Stimulated activated CD8-positive, alpha-beta memory T cell treated with anti-CD3 and anti-CD28 coated beads, Interleukin-7, amount 100 ng/mL, for 4 hours (primary cell): ENCODE results near the gene BBC3.
A peak's percentile ranks its signal among the peaks of the same experiment; 100 is the strongest.

Source experiments
- DNase-seq, 2 donors: peaks; one replicate each; pipeline ENCODE4 v3.0.0-alpha.2; 2020; ENCODE audit warnings: low read depth in 2 of 2

Gene BBC3

DNA sequence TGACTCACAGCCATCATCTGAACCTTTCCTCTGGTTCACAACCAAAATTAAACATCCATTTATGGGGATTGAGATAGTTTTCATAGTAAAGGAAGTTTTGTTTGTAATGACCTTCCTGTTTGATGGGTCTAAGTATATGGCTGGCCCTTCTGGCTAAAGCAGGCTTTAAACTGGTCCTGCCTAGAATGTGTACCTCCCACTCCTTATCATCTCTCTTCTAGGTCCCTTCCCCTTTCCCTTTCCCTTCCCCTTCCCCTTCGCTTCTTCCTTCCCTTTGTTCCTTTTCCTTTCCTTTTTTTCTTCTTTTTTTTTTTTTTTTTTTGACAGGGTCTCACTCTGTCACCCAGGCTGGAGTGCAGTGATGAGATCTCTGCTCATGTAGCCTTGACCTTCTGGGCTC lies 35.6 kb downstream of the BBC3 start:
- DNase-seq: no peak

DNA sequence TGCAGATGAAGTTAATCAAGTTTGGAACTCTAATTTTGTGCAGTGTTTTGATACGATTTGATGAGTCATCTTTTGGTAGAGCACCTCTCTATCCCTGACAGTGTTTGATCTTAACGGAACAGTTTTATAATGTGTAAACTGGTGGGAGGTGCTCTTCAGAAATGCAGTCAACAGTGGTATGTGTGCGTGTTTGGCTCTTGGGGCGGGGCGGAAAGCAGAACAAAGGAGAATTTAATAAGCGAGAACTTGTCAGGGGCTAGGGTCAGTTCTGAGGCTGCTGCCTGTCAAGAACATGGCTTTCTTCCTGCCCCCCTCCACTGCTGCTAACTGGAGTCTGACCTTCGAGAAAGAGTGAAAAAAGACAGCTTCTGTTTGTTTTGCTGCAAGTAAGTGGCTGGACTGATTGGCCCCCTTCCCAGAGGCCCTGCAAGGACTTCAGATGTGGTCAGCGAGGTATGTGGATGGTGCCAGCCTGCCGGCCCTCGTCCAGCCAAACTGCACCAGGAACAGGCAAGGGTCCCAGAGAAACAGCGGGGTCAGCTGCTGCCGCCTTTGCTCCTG lies 40.8 kb downstream of the BBC3 start:
- peak; percentile 26 to 40 for DNase-seq

DNA sequence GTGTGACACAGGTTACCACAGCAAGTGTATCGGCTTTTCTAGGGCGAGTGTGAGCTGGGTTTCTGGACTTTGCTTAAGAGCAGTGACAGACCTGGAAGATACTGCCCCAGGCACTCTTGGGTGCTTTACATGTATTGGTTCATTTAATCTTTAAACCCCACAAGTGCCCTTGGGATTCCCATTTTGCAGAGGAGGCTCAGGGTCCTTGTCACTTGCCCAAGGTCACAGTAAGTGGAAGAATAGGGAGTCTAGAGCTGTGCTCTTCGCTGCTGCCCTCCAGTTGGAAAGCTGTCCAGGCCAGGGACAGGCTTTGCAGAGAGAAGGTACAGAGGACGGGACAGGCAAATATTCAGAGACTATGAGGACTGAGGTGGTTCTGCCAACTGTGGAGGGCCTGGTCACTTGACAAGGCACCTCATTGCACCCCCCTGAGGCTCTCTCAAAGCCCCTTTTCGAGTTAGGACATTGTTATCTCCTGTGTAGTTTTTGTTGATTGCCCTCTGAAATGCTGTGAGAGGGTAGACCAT lies 42.4 kb downstream of the BBC3 start:
- no peak for DNase-seq

DNA sequence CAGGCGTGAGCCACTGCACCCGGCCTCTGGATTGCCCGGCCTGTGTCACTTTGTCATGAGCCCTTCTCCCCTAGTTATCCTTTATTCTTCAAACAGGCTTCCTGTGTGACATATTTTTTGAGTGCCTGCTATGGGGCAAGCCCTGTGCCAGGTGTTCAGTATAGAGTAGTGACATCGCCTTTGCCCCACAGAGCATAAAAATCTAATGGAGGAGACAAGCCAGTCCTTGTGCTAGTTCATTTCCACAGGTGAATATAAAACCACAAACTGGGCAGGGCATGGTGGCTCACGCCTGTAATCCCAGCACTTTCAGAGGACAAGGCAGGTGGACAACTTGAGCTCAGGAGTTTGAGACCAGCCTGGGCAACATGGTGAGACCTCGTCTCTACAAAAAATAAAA lies 43.2 kb downstream of the BBC3 start:
- DNase-seq: no peak

DNA sequence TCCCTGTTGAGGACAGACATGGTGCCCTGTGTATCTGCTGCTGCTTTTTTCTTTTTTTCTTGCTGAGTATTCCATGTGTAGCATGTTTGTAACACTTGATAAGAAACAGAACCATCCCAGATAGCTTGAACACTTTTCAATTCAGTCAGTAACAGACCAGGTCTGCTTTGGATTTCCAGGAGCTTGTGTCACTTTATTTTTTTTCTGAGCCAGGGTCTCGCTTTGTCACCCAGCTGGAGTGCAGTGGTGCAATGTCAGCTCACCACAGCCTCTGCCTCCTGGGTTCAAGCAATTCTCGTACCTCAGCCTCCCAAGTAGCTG lies 43.7 kb downstream of the BBC3 start:
- no peak for DNase-seq

DNA sequence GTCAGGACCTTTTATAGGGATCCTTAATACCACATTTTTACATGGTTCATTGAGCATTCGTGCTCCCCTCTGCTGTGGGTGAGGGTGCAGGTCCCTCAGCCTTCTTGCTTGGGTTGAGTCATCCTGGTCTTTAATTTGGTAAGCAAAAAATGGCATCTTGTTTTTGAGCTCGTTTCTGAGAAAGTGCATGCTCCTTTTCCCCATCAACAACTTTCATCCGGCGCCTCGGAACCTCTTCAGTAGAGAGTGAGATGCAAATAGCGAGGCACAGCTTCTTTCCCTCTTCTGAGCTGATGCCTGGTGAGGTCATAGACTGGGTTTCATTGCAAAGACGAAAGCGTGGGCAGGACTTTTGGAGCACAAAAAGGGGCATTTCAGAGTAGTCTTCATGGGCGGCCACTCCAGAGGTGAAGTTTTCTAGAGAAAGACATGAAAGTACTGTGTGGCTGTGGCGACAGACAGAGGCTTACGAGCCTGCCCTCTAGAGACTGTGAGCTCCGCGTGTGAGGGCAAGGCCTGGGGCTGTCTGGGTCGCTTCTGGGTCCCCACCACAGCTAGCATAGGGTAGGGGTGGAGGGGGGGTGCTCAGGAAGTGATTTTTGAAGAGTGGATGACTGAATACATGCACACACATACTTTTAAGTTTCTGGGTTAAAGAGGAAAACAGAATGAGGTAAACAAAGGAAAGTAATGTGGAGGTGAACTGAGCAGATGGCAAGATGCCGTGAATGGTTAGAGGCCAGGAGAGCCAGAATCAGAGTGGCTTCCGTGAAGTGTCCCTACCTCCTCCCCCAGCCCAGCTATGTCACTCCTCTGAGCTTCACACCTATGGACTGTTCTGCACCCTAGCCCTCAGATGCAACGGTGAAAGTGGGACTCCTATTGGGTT lies 44.3 kb downstream of the BBC3 start:
- DNase-seq: peak; percentile 73 to 85

DNA sequence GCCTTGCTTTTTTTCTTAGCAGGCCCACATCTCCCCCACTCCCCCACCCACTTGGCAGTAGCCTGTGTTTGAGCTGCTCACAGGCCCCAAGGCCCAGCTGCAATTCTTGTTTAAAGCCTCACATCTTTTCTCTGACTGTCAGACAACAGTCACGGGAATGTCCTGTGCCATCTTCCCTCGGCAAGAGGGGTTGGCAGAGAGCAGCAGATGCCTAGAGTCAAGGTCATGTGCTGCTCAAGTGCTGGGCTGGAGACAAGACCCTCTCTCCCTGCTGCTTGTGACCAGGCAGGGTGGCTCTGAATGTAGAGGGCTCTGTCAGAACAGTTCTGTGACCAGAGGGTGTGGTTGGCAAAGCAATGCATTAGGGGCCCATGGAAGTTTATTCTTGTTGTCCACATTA lies 47.4 kb downstream of the BBC3 start:
- no peak for DNase-seq

DNA sequence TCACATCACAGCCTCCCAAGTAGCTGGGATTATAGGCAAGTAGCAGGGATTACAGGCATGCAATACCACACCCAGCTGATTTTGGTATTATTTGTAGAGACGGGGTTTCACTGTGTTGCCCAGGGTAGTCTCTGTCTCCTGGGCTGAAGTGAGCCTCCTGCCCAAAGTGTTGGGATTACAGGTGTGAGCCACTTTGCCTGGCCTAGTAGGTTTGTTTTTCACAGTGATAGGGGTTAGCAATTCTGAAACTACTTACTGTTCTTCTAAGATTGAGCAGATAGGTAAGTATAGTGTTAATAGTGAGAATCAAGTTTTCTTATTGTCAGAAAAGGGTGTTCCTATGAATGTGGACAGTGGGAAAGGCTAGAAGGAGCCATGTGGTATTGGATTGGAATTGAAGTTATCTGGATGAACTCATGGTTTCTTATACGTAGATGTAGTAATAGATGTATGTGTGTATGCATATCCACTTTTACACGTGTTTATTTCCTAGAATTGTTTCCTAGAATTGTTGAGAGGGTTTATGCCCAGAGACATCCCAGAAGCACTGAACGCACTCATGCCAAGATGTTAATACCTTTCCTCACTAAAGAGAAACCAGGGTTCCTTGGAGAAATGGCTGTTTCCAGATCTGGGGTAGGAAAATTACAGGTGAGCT lies 51.2 kb downstream of the BBC3 start:
- no peak for DNase-seq

DNA sequence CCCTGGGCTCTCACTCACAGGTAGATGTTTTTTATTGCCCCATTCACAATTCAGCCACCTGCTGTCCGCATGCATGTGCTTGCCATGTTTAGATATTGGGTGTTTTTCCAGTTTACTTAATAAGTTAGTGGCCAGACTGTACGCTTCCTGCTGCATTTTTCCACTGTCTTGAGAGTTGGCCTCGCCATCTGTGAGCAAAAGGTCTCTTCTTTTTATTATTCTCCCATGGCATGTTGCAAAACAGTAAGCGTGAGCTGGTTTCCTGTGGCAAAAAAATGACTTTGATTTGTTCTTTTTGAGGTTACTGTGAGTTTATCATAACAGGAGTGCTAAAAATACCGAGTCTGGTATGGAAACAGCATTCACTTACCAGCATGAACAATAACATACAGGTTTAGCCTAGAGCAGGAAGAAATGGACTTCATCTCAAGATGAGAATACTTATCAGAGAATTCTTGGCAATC lies 54.3 kb downstream of the BBC3 start:
- DNase-seq: peak in 1 of 2 donors; percentile 6

DNA sequence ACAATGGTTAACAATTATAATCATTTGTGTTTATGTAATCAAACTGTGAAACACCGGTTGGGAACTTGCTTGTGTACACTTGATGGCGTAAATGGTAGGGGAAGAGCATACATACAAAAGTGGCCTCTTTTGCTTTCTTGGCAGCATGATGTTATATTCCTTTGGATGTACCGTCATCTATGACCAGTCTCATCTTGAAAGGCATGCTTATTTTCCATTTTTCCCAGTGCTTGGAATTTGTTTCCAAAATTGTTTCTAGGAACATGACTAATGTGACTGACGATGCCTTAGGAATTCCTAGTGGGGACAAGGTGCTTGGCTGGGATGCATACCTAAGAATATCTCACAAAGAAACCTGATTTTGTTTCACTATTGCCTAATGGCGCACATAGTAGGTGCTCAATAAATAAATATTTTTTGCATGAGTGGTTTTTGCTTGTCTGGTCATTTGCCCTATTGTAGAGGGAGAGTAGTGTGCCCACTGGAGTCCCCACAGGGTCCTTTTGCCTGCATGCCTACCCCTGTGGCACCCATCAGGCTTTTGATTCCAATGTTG lies 54.9 kb downstream of the BBC3 start:
- DNase-seq: no peak

DNA sequence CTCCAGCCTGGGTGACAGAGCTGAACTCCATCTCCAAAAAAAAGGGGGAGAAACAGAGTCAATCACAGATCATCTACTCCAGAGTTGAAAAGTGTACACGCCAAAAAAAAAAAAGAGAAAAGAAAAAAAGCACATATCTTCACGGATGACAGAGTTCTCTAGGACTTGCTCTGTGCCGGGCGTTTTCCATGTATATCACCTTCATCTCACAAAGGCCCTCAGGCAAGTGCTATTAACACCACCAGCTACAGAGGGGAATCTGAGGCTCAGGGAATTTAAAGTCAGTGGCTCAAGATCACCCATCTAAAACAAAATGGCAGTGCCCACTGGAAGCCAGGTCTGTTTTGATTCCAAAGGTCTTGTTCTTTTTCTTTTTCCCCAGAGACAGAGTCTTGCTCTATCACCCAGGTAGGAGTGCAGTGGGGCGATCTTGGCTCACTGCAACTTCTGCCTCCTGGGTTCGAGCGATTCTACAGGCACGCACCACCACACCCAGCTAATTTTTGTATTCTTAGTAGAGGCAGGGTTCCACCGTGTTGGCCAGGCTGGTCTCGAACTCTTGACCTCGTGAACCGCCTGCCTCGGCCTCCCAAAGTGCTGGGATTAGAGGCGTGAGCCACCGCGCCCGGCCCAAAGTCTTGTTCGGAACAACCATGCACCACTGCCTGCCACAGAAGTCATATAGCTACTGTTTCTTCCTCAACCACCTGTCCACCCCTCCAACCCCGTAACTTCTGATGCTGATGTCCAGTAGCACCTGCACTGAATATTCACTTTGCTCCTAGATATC lies 58.1 kb downstream of the BBC3 start:
- DNase-seq: no peak
